ENCODE data around the gene TGFBR3. TPM values are rescaled to one million over a fixed set of nuclear protein-coding genes. Genes with fewer than 3 reads are reported as not detected.

Gene TGFBR3
- total RNA-seq, 1 donor from 2014 or later = 7.4 TPM

DNA sequence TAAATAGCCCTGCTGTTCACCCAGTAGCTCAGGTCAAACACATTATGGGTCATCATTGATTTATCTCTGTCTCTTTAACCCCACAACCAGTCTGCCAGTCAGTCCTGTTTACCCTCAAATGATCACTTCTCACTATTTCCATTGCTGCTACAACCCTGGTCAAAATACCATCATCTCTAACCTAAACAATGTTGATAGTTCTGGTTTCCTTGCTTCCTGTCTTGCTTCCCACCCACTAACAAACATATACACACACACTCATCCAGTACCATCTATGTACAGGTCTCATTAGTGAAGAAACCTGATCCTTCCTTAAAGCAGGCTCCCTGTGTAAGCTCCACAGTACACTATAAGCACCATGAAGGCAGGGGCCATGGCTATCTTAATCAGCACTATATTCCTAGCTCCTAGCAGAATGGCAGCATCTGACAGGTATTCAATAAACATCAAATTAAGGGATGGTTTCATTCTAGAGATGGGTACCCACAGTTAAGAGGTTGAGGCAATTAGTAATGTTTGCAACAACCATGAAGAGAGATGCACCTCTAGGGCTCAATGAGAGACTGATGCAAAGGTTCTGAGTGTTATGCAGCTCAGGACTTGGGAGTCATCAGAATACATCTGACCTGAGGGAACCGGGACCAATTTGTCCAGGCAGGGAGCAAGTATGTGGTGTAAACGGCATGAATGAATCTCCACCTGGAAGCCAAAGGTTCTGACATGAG is 10.0 kb upstream of the TGFBR3 start:
- Mint-ChIP-seq H3K9me3 (peaks cover 5% of the 10 kb centered on the region), H3K27me3 (peaks cover 20% of the 10 kb centered on the region), H3K36me3 (ENCODE audit: low read depth) (no peaks in the 10 kb centered on the region), H3K4me3 (no peak overlapping the region), H3K27ac (peak overlapping the region; percentile 4), H3K4me1 (peaks cover 18% of the 10 kb centered on the region)
- intact Hi-C loops (cut with micrococcal nuclease) = no loop called here
- no peak for DNase-seq

- Mint-ChIP-seq H3K27me3 (peaks cover 12% of the 10 kb centered on the region), H3K27ac (no peak overlapping the region), H3K9me3 (peaks cover 5% of the 10 kb centered on the region), H3K4me3 (no peak overlapping the region), H3K4me1 (peaks cover 22% of the 10 kb centered on the region), H3K36me3 (ENCODE audit: low read depth) (no peaks in the 10 kb centered on the region)
- intact Hi-C loops (cut with micrococcal nuclease) = no loop called here
- no peak for DNase-seq
Observed at GRCh38 chr1:91894036-91894761, 8.2 kb upstream of the TGFBR3 start.

DNA sequence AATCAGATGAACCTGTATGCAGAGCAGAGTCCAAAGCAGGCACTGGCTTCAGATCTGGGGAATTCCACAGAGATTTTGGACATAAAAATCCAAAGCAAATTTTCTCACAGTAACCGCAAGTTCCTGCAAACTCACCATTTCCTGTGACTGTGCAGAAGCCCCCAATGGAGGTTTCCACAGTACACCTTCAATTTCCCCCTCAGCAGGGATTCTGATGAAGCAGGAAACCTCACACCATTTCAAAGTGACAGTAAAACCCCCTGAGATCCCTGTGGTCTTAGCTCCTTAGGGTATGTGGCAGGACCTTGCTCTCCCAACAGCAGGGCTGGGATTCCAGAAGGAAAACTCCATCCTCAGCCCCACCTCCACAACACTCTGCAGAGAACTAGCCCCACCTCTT is 6.0 kb upstream of the TGFBR3 start:
- H3K9me3 Mint-ChIP-seq = peaks cover 5% of the 10 kb centered on the region
- H3K4me1 Mint-ChIP-seq = peaks cover 22% of the 10 kb centered on the region
- no peak overlapping the region for H3K4me3 Mint-ChIP-seq
- peaks cover 14% of the 10 kb centered on the region for H3K27me3 Mint-ChIP-seq
- no peaks in the 10 kb centered on the region for H3K36me3 Mint-ChIP-seq (ENCODE audit: low read depth)
- H3K27ac Mint-ChIP-seq = no peak overlapping the region
- DNase-seq = no peak
- intact Hi-C loops (cut with micrococcal nuclease) = no loop called here

- H3K4me3 Mint-ChIP-seq = no peak overlapping the region
- DNase-seq = no peak
- peaks cover 5% of the 10 kb centered on the region for H3K9me3 Mint-ChIP-seq
- intact Hi-C loops (cut with micrococcal nuclease) = no loop called here
- H3K4me1 Mint-ChIP-seq = peaks cover 25% of the 10 kb centered on the region
- peaks cover 18% of the 10 kb centered on the region for H3K27me3 Mint-ChIP-seq
- no peak overlapping the region for H3K27ac Mint-ChIP-seq
- no peaks in the 10 kb centered on the region for H3K36me3 Mint-ChIP-seq (ENCODE audit: low read depth)
Observed at GRCh38 chr1:91891454-91891853, 5.5 kb upstream of the TGFBR3 start.

DNA sequence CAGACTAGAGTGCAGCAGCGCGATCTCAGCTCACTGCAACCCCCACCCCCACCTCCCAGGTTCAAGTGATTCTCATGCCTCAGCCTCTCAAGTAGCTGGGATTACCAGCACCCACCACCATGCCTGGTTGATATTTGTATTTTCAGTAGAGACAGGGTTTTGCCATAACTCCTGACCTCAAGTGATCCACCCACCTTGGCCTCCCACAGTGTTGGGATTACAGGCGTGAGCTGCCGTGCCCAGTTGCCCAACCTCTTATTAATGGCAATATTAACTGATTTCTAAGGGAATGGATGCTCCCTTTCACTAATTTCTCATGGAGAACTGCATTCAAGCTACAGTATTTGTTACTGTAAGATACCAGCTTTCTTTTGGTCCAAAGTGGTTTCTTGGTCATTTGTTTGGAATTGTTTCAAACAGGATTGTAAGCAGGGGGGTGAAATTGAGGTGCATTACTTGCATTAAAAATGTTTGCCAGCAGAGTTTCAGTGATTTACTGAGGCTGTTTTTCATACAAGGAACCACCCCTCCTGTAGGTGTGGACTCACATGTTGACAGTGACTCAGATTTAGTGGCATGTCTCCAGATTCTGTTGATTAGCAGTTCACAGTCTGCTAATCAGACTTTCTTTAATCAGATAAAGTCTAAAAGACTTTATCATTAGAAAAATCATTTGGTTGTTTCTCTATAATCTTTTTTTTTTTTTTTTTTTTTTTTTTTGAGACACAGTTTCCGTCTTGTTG is 3.9 kb upstream of the TGFBR3 start:
- no peak for DNase-seq
- Mint-ChIP-seq H3K36me3 (ENCODE audit: low read depth) (no peaks in the 10 kb centered on the region), H3K4me1 (peaks cover 18% of the 10 kb centered on the region), H3K9me3 (peaks cover 5% of the 10 kb centered on the region), H3K27me3 (peaks cover 21% of the 10 kb centered on the region), H3K27ac (no peak overlapping the region), H3K4me3 (no peak overlapping the region)
- intact Hi-C loops (cut with micrococcal nuclease) = loop anchor here (10.0 kb wide), 1 partner anchor 385 kb away; the partner anchor contains the start of gene CDC7

GRCh38 chr1:91885213-91885715 is 687 bp downstream of the TGFBR3 start:
- Mint-ChIP-seq H3K4me3 (peak overlapping the region; percentile 92), H3K4me1 (peaks cover 32% of the 10 kb centered on the region), H3K36me3 (ENCODE audit: low read depth) (peaks cover 3% of the 10 kb centered on the region), H3K27me3 (peaks cover 27% of the 10 kb centered on the region), H3K9me3 (no peaks in the 10 kb centered on the region), H3K27ac (peak overlapping the region; percentile 59)
- DNase-seq = peak; percentile 81
- intact Hi-C loops (cut with micrococcal nuclease) = loop anchor here (1.0 to 10.0 kb wide), 4 partner anchors 8 to 380 kb away; partner anchors contain the start of gene CDC7

GRCh38 chr1:91884459-91885212 is 1.3 kb downstream of the TGFBR3 start:
- peaks cover 29% of the 10 kb centered on the region for H3K4me1 Mint-ChIP-seq
- H3K36me3 Mint-ChIP-seq (ENCODE audit: low read depth) = peaks cover 3% of the 10 kb centered on the region
- H3K27ac Mint-ChIP-seq = peak overlapping the region; percentile 59
- intact Hi-C loops (cut with micrococcal nuclease) = loop anchor here (1.0 to 10.0 kb wide), 4 partner anchors 7 to 380 kb away; partner anchors contain the start of gene CDC7
- no peaks in the 10 kb centered on the region for H3K9me3 Mint-ChIP-seq
- H3K27me3 Mint-ChIP-seq = peaks cover 27% of the 10 kb centered on the region
- DNase-seq = peak; percentile 81
- peak overlapping the region; percentile 92 for H3K4me3 Mint-ChIP-seq

DNA sequence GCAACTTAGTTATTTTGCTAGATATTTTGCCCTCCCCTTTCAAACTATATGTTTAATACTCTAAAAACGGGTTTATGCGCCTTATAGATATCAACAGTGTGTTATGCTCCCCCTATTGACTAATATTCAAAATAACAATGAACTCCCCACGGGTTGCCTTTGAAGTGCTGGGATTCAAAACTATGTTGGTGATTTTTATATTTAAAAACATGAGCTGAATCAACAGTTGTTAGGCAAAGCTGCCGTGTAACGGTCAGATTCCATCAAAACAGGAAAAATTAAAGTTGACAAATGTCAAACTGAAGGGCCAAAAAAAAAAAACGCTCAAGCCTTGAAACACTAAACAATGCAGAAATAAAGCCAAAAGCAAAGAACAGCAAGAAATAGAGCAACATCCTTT is 2.5 kb downstream of the TGFBR3 start:
- no peak for DNase-seq
- Mint-ChIP-seq H3K27ac (peak overlapping the region; percentile 40), H3K27me3 (peaks cover 24% of the 10 kb centered on the region), H3K9me3 (no peaks in the 10 kb centered on the region), H3K4me1 (peaks cover 33% of the 10 kb centered on the region), H3K4me3 (peak overlapping the region; percentile 76), H3K36me3 (ENCODE audit: low read depth) (peaks cover 3% of the 10 kb centered on the region)
- intact Hi-C loops (cut with micrococcal nuclease) = loop anchor here (10.0 kb wide), 1 partner anchor 379 kb away; the partner anchor contains the start of gene CDC7

- no peak overlapping the region for H3K4me3 Mint-ChIP-seq
- H3K4me1 Mint-ChIP-seq = peaks cover 50% of the 10 kb centered on the region
- DNase-seq = no peak
- H3K9me3 Mint-ChIP-seq = no peaks in the 10 kb centered on the region
- peaks cover 3% of the 10 kb centered on the region for H3K36me3 Mint-ChIP-seq (ENCODE audit: low read depth)
- H3K27me3 Mint-ChIP-seq = peaks cover 15% of the 10 kb centered on the region
- intact Hi-C loops (cut with micrococcal nuclease) = loop anchor here (10.0 kb wide), 1 partner anchor 376 kb away; the partner anchor contains the start of gene CDC7
- H3K27ac Mint-ChIP-seq = no peak overlapping the region
Observed at GRCh38 chr1:91881280-91881679, 4.7 kb downstream of the TGFBR3 start.

DNA sequence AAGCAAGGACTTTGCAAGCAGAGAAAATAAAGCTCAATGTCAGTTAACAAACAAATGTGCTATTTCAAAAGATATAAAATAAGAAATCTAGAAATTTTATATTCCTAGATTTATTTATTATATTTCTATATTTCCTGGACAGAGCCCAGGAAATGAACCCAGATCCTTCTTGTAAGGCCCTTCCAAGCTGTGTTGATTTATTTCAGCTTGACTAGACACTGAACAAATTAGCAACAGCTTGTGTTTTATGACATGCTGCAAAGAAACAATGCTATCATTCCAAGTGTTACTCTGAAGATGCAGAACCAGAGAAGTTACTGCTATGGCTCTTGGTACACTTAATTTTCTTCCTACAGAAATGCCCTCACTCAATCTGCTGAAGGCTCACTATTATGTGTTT is 6.2 kb downstream of the TGFBR3 start:
- Mint-ChIP-seq H3K27ac (no peak overlapping the region), H3K9me3 (no peaks in the 10 kb centered on the region), H3K4me1 (peaks cover 57% of the 10 kb centered on the region), H3K27me3 (peaks cover 19% of the 10 kb centered on the region), H3K4me3 (no peak overlapping the region), H3K36me3 (ENCODE audit: low read depth) (peaks cover 4% of the 10 kb centered on the region)
- DNase-seq = no peak
- intact Hi-C loops (cut with micrococcal nuclease) = loop anchor here (10.0 kb wide), 1 partner anchor 375 kb away; the partner anchor contains the start of gene CDC7

GRCh38 chr1:91877574-91878208 is 8.3 kb downstream of the TGFBR3 start:
- peak overlapping the region; percentile 85 for H3K27ac Mint-ChIP-seq
- H3K4me1 Mint-ChIP-seq = peaks cover 48% of the 10 kb centered on the region
- H3K27me3 Mint-ChIP-seq = peaks cover 12% of the 10 kb centered on the region
- peak overlapping the region; percentile 76 for H3K4me3 Mint-ChIP-seq
- H3K36me3 Mint-ChIP-seq (ENCODE audit: low read depth) = peaks cover 3% of the 10 kb centered on the region
- H3K9me3 Mint-ChIP-seq = no peaks in the 10 kb centered on the region
- intact Hi-C loops (cut with micrococcal nuclease) = loop anchor here (1.0 to 2.0 kb wide), 7 partner anchors 8 to 355 kb away; no protein-coding TSS in a partner anchor
- no peak for DNase-seq

DNA sequence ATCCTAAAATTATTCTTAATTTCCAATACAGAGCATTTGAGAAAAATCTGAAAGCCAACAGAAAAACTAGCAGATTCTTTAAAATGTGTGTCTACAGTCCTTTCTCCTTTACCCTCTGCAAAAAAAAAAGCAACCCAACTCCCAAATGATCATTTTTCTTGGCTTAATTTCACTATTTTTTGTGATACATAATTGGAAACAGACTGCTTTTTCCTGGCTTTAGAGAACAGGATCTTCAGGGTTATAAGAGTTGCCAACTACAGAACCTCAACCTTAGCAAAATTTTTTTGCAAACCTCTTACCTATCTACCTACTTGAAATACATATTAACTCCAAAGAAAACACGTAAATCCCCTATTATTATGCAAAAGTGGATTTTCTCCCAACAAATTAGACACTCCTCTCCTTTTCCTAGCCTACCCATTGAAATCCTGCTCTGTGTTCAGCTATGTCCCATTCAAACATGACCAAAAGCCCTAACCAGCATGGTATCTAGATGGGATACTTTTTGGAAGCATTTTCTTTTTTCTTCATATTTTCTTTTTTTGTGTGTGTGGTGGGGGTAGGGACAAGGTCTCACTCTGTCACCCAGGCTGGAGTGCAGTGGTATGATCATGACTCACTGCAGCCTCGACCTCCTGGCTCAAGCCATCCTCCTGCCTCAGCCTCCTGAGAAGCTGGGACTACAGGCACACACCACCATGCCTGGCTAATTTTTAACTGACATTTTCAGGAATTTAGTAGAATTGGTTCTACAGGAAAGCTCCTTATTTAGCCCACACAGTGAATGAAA is 9.0 kb downstream of the TGFBR3 start:
- H3K27me3 Mint-ChIP-seq = peaks cover 12% of the 10 kb centered on the region
- H3K36me3 Mint-ChIP-seq (ENCODE audit: low read depth) = peaks cover 3% of the 10 kb centered on the region
- intact Hi-C loops (cut with micrococcal nuclease) = loop anchor here (1.0 to 2.0 kb wide), 6 partner anchors 8 to 354 kb away; no protein-coding TSS in a partner anchor
- no peak for DNase-seq
- peak overlapping the region; percentile 76 for H3K4me3 Mint-ChIP-seq
- no peaks in the 10 kb centered on the region for H3K9me3 Mint-ChIP-seq
- peaks cover 55% of the 10 kb centered on the region for H3K4me1 Mint-ChIP-seq
- peak overlapping the region; percentile 85 for H3K27ac Mint-ChIP-seq
